ENCODE results near the gene NATD1.
"Not testable (repeated sequence)": the region's sequence is repeated elsewhere in the genome, so short reads cannot be mapped to it uniquely, and the experiment has no call there.

NATD1 gene

GRCh38 chr17:21243516-21244303, 9.5 kb downstream of the NATD1 start:
- no peak for DNase-seq

GRCh38 chr17:21242780-21243515, 10.3 kb downstream of the NATD1 start:
- DNase-seq = no peak

GRCh38 chr17:21242026-21242697, 11.0 kb downstream of the NATD1 start:
- no peak for DNase-seq

GRCh38 chr17:21241564-21241963, 11.6 kb downstream of the NATD1 start:
- no peak for DNase-seq

- DNase-seq = no peak
Measured at GRCh38 chr17:21240369-21241055, 12.7 kb downstream of the NATD1 start.

- DNase-seq = no peak
Measured at GRCh38 chr17:21239680-21240368, 13.4 kb downstream of the NATD1 start.

- DNase-seq = no peak
Measured at GRCh38 chr17:21235921-21236320, 17.3 kb downstream of the NATD1 start.

- DNase-seq = no peak
Measured at GRCh38 chr17:21233581-21234347, 19.4 kb downstream of the NATD1 start.

- DNase-seq = no peak
Measured at GRCh38 chr17:21232033-21232749, 21.0 kb downstream of the NATD1 start.

GRCh38 chr17:21231533-21231932, 21.7 kb downstream of the NATD1 start:
- no peak for DNase-seq

- DNase-seq = no peak
Measured at GRCh38 chr17:21228845-21229244, 24.4 kb downstream of the NATD1 start.

- DNase-seq = no peak
Measured at GRCh38 chr17:21228111-21228510, 25.1 kb downstream of the NATD1 start.

GRCh38 chr17:21227277-21227676, 25.9 kb downstream of the NATD1 start:
- DNase-seq = not testable (repeated sequence)

GRCh38 chr17:21223086-21223485, 30.1 kb downstream of the NATD1 start:
- no peak for DNase-seq

GRCh38 chr17:21218831-21219380, 34.3 kb downstream of the NATD1 start:
- no peak for DNase-seq

GRCh38 chr17:21218101-21218500, 35.1 kb downstream of the NATD1 start:
- no peak for DNase-seq

- no peak for DNase-seq
Measured at GRCh38 chr17:21217346-21217745, 35.9 kb downstream of the NATD1 start.

- no peak for DNase-seq
Measured at GRCh38 chr17:21215935-21216334, 37.3 kb downstream of the NATD1 start.

- no peak for DNase-seq
Measured at GRCh38 chr17:21214777-21215541, 38.3 kb downstream of the NATD1 start.
